GM12864 (cell line): ENCODE measurements around the gene DNMT3A.

Experiments used
- DNase-seq: peaks from one replicate; pipeline ENCODE4 v3.0.0-alpha.2; 2011; ENCODE audit warnings: low read depth
- H3K4me3 ChIP-seq: 2 replicates; pipeline ENCODE4 v1.5.1; 2011; ENCODE audit warnings: mild to moderate bottlenecking, low read depth, low read length, control low read depth
- TF ChIP-seq, protein P1 (sequence below): IDR thresholded peaks from 2 replicates; pipeline ENCODE4 v1.5.1; 2011; ENCODE audit warnings: low read depth, mild to moderate bottlenecking, moderate library complexity, low read length, control low read depth, inconsistent platforms; ENCODE audit errors: missing control alignments

Gene DNMT3A

GRCh38 chr2:25259737-25260124 is 82.0 kb downstream of the DNMT3A start:
- no peak for DNase-seq
- no peak overlapping the region for H3K4me3 ChIP-seq
- TF ChIP-seq, protein P1, sequence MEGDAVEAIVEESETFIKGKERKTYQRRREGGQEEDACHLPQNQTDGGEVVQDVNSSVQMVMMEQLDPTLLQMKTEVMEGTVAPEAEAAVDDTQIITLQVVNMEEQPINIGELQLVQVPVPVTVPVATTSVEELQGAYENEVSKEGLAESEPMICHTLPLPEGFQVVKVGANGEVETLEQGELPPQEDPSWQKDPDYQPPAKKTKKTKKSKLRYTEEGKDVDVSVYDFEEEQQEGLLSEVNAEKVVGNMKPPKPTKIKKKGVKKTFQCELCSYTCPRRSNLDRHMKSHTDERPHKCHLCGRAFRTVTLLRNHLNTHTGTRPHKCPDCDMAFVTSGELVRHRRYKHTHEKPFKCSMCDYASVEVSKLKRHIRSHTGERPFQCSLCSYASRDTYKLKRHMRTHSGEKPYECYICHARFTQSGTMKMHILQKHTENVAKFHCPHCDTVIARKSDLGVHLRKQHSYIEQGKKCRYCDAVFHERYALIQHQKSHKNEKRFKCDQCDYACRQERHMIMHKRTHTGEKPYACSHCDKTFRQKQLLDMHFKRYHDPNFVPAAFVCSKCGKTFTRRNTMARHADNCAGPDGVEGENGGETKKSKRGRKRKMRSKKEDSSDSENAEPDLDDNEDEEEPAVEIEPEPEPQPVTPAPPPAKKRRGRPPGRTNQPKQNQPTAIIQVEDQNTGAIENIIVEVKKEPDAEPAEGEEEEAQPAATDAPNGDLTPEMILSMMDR = no peak

DNA sequence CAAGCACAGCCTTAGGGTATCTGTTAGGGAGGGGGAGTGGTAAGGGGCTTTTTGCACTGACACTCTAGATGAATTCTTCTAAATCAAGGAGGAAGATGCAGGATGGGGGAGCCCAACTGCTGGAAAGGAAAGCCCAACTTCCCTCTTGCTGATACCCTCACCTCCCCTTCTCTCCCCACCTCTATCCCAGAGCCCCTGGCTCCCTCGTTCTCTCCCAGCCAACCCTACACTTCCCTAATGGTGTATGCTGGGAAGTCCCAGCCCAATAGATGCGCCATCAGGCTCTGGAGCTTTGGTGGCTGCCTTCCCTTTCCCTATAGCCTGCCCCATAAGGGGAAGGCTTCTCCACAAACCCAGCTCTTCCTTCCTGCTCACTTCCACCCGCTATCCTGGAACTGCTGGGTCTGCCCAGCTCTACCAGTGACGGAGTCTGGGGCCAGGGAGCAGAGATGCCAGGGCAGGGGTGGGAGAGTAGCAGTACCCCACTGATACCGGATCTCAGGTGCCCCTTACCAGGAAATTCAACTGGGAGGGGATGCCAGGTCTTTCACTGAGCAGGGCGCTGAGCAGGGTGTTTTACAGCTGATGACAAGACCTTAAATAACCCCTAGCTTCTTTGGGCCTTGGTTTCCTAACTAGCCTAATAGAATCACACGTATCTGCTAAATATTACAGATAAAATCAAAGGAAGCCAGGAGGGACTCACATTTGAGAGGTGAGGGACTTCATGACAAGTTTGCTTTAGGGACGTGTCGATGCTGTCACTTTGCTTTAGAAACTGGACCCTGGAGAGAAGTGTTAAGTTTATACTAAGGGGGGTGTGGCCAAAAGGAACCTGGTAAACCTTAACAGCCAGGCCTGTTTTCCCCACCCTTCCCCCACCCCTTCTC is 82.6 kb downstream of the DNMT3A start:
- TF ChIP-seq, protein P1 = no peak
- no peak for DNase-seq
- H3K4me3 ChIP-seq = no peak overlapping the region

DNA sequence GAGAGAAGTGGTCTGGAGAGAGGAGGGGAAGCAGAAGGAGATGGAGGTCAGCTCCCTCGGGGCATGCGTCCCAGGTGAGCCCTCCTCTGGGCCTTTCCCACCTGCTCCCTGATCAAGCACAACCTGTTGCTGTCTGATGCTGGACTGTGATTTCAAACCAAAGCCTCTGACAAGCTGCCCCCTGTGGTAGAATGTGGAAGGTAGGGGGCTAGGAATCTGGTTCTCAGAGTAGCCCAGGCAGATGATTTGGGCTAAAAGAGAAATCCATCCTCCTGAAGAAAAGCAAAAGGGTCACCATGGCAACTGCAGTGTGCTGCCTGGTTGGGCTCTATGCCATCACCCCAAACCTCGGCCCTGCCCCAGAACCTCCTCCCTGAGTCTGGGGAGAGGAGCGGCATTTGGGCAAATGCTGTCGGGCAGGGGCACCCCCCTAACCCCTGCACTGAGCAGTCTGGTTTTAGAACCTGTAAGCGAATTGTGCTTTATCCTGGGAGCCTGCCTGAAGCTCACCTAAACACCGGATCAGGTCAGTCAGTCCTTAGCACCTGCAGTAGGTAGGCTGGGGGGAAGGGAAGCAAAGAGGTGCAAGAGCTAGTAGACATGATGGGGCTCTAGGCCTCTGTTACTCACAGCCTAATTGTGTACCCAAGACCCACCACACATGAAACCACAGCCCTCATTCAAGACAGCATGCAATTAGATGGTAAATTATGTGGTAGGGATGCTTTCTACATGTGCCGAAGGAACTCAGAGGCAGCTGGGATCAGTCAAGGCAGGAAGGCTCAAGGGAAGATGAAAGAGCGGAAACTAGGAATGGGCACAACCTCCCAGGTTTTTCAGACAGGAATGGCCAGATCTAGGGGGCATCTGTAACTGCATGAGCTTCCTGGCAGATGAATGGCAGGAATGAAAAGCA is 83.5 kb downstream of the DNMT3A start:
- DNase-seq = no peak
- TF ChIP-seq, protein P1 = no peak
- H3K4me3 ChIP-seq = no peak overlapping the region

- H3K4me3 ChIP-seq = no peak overlapping the region
- TF ChIP-seq, protein P1 = no peak
- DNase-seq = no peak
Measured at GRCh38 chr2:25257032-25257552, 84.6 kb downstream of the DNMT3A start.

DNA sequence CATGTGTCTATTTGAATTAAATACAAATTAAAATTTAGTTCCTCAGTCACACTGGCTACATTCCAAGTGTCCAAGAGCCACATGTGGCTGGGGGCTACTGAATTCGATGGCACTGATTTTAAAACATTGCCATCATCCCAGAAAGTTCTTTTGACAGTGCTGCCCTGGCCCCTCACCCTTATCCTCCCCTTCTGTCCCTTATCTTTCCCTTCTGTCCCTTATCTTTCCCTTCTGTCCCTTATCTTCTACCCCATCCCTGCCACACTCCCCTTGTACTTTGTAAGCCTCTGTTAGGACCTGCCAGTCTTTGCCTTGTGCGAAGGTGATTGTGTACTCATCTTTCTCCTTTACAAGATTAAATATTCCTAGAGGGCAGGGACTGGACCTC is 85.2 kb downstream of the DNMT3A start:
- no peak for DNase-seq
- H3K4me3 ChIP-seq = no peak overlapping the region
- TF ChIP-seq, protein P1 = no peak

- TF ChIP-seq, protein P1 = no peak
- no peak overlapping the region for H3K4me3 ChIP-seq
- DNase-seq = no peak
Measured at GRCh38 chr2:25255745-25256487, 85.8 kb downstream of the DNMT3A start.
